ENCODE measurements around the gene SERTM1. TPM values are rescaled to one million over a fixed set of nuclear protein-coding genes. Genes with fewer than 3 reads are reported as not detected.

SERTM1 gene
- total RNA-seq, 1 experiment from 2014 or later: 0.08 TPM

DNA sequence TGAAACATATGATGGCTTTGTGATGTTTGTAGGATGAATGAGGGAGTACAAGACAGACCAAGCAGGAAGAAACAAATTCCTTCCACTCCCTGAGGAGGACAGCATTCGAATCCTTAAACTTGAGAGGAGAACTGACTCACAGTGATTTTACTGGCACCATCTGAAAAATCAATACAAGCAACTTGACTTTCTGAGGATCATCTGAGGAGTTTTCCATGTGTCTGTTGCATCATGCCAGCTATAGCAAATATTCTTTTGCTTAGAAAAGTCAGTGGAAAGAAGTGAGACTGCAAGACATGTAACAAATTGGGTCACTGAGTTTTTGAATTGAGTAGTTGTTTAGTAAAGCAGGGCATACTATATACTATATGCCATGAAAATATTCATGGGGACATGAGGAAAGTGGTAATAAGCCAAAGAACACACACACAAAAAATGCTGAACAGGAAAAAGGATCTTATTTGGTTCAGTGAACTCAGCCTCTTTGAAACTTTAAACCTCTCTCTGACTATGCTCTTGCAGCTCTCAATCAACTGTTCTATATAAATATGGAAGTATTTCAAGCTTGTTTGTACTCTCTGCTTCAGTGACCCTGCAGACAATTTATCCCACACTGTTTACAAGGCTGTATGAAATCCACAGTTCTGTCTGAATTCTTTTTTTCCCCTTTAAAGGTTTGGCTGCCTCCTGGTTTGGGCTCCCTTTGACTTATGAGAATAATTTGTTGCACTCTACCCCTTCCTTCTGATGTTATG is 35.5 kb downstream of the SERTM1 start:
- DNase-seq (ENCODE audit: low read depth): no peak

DNA sequence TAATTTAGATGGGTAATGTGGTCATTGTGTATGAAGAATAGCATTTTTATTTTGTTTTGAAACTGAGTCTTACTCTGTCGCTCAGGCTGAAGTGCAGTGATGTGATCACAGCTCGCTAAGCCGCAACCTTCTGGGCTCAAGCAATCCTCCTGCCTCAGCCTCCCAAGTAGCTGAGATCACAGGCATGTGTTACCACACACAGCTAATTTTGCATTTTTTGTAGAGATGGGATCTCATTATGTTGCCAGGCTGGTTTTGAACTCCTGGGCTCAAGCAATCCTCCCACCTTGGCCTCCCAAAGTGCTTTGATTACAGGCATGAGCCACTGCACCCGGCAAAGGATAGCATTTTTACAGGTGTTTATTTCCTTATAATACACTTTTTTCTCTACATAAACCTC is 36.6 kb downstream of the SERTM1 start:
- no peak for DNase-seq (ENCODE audit: low read depth)

DNA sequence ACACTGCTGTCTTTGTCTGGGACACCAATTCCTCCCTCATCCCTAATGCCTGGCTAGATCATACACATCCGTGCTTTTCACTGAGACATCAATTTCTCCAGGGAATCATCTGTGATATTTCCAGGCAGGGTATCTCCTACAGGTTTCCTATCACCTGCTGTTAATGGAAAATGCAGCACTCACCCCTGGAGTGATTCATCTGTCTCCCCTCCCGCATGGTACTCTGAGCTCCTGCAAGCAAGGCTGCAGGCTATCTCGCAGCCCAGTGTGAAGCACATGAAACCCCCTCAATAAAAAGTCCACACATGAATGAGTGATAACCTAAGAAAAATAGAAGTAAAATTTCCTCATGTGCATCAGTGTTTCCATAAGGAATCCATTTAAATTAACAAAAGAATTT is 38.5 kb downstream of the SERTM1 start:
- no peak for DNase-seq (ENCODE audit: low read depth)

DNA sequence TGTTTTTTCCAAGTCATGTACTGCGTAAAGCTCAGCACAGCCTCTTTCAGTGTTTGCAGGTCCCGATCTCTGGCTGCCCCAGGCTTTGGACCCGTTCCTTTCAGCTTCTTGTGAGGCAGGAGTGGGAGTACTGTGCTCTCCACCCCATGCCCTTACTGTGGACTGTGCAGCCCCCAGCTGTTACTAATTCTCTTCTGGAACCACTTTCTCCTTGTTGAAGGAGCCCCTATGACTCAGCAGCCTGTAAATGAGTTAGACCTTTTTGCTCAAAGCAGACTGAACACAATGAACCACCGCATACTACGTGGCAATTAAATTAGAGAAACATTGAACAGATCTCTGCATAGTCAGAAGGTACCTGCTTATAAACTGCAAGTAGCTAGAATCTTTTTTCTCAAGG is 39.0 kb downstream of the SERTM1 start:
- DNase-seq (ENCODE audit: low read depth): peak; percentile 49

DNA sequence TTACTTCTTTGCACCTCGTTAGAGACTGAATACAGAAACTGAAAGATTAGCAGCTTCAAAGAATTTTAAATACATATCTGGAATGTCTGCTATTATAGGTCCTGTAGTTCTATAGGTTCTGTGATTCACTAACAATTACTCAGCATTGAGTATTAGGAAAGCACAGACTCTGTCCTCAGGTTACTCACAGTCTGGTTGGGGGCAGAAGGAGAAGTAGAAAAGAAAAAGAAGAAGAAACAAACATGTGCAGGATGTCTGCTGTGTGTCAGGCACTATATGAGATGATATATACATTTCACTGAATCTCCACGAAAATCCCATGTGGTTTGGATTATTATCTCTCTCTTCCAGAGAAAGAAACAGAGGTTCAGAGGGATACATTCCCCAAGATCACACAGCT is 40.1 kb downstream of the SERTM1 start:
- DNase-seq (ENCODE audit: low read depth): no peak

DNA sequence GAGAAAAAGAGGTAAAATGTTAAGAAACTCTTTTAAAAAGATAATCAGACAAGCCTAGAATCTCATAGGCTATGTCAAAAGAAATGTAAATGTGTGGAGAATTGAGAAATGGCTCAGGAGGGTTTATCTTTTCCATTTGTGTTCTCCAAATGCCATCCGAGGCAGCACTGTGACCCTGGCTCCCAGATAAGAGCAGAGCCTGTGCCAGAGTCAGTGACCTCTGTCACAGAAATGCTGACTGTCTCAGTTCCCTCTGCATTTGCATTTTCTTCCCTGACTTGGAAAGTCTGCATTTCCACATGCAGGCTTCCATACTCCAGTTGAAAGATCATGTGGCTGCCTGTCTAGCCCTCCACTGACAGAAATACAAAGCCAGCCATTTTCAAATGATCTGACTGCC is 42.0 kb downstream of the SERTM1 start:
- no peak for DNase-seq (ENCODE audit: low read depth)

DNA sequence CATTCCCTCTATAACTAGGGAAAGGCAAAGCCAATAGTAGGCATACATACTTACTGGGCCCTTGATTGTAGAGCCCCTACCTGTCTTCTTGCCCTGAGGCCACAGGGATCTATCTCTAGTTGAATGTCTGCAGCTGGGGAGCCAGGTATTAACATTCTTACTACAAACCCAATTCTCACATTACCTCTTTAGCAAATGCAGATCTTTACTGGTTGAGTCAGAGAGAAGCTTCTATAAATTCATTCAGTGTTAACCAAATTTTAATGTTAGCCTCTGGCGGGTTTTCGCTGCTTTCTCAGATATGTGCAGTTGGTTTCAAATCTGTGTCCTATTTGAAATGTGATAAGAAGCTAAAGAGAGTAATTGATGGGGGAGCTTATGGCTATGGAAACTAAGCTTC is 43.2 kb downstream of the SERTM1 start:
- no peak for DNase-seq (ENCODE audit: low read depth)

DNA sequence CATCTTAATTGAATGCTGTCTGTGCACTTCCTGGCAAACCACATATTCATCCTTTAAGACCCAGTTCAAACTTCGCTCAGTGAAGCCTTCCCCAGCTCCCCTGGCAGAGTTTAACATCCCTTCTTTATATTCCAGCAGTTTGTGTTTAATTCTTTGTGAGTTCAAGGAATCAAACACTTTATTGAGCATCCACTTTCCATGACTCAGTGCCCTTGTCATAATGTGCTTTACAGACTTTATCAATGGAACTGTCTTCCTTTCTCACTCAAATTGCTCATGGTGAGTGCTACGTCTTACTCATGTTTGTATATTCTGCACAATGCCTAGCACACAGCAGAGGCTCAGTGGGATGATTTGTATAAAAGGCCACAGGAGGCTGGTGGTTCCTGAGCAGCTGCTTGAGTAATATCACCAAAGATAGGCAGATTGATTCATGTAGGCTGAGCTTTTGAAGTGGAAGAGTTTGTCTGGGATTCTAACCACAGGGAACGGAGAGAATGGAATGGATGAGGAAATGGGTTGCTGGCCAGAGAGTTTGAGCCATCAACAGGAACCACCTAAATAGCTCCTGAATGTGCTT is 44.2 kb downstream of the SERTM1 start:
- DNase-seq (ENCODE audit: low read depth): peak; percentile 86

DNA sequence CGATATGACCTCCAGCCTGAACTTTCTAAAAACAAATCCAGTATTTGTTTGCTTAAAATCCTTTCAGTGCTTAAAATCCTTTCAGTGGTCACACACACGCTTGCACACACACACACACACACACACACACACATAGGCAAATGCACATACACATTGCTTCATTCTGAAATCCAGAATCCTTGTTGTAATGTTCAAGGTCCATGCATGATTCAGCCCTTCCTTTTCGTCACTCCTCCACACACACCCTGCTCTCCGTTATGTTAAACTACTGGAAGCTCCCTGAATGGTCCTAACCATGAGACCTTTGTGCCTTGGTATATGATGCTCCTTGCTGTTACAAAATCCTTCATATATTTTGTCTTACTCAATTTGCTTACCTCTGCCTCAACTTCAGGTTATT is 44.9 kb downstream of the SERTM1 start:
- DNase-seq (ENCODE audit: low read depth): peak; percentile 11

DNA sequence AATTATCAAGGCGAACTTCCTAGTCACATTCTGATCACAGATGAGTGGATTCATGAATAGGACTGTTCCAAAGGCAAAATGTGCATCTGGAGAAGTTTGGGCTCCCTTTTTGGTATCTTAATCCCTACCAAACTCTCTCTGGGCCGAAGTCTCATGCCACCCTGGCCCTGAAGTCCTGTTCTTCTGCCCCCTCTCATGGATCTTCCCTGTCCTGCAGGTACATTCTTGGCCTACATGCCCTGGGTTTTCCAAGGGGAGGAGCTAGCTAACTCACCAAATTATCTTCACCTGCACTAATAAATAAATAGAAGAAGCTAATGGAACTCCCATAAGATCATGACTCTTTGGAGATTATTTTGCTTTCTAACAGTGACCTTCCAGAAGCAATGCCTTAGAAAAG is 50.3 kb downstream of the SERTM1 start:
- no peak for DNase-seq (ENCODE audit: low read depth)

DNA sequence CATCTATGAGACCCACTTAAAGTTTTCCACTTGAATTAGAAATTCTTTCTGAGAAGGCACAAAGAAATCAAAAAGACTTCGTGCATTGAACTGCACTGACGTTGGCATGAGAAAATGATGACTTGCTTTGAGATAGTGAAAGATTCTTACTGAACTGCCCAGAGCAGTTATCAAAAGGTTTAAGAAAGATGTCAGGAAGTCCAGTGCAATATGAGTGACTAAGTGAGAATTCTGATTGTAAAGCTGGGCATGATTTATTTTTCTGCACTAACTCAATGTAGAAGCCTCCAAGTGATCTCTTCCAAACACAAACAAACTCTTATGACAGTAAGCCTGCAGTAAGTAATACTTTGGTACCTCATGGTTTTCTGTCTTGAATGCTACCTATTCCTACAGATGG is 52.1 kb downstream of the SERTM1 start:
- DNase-seq (ENCODE audit: low read depth): no peak

DNA sequence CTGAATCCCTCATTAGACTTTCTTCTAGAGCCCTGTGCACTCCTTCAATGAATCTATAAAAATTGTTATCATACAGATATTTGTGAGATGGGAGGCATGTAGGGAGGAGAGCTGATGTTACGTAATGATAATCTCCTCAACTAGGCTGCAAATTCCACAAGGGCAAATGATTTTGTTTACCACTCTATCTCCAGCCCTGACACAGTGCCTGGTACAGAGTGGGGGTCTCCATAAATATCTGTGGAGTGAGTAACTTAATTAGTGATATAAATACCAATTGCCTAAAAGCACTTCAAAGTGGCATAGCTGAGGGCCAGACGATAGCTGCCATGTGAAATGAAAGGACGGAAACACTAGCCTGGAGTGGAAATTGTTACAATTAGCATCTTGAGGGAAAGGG is 54.2 kb downstream of the SERTM1 start:
- no peak for DNase-seq (ENCODE audit: low read depth)

DNA sequence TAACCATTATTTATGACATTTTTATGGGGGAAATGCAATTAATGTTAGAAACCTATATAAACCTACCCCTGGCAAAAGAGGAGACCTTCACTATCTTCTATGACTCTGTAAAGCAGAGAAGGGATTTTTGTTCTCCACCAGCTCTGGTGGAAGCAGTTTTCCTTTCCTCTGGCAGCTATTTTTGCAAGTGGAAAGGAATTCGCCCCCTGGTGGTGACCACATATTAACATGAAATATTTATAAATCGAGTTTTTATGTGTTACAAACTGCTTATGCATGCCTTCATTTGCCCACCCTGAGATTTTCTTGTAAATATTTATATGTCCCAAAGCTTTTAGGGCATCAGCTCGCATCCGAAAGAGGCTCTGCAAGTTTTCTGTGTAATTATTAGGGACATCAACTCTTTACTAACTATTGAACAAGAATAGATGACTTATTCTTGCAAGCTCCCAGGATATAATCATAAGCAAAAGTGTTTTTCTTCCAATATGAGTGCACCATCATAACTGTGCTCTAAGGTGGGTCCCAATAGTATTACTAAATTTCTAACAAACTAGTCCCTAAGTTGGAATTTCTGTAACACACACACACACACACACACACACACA is 62.4 kb downstream of the SERTM1 start:
- peak; percentile 34 for DNase-seq (ENCODE audit: low read depth)

DNA sequence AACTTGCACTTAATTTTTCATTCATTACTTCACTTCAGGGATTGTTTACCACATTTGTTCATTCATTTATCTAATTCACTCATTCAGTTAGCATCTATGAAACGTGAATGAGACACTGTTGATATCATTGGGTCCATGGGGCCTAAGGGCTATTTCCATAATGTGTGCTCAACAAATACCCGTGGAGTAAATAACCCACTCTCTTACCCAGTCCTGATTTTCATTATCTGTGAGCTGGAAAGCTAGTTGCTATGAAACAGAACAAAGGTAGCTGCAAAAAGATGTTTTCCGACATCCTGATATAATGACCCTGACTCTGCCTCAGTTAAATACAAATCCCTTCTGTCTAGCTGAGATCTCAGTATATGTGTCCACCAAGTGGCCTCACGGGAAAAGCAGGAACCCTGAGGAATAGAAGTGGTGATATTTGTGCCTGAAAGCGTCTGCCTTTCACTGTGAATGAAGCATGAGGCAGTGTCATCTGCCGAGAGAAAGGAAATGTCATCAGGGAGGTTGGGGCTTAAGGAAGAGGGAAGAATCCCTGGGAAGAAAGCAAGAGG is 63.8 kb downstream of the SERTM1 start:
- no peak for DNase-seq (ENCODE audit: low read depth)

DNA sequence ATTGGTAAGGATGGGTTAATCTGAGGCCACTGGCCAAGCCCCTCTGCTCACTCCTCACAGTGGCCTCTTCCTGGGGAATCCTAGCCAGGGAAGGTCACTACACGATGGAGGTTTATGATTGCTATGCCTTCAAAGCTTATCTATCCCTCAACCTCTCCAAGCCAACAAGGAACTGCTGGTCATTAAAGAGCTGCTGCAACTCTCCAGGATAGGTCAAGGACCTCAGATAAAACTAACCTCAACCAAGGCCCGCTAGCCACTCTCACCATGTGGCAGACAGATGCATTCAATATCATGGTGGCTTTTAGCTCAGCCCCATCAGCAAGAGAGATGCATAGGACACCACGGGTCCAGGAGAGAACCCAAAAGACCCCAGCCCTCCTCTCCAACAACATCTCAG is 71.6 kb downstream of the SERTM1 start:
- no peak for DNase-seq (ENCODE audit: low read depth)

DNA sequence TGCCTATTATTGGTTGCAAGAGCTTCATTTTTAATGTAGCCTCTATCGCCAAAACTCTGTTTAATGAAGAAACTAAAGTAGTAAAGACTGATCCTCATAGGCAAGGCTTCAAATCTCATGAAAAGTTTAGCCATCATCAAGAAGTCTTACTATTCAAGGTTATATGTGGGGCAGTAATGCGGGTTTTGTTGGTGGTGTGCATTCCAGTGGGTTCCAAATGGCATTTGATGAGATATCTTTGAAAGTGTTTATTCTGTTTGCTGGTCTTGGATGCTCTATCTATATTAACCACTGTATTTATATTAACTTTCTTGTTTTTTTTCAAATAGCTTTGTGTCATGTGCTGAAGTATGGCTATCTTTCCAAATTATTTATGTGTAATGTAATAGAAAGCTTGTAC is 72.2 kb downstream of the SERTM1 start:
- no peak for DNase-seq (ENCODE audit: low read depth)

Other genes with a start within 250 kb of the SERTM1 start
- gene CCNA1, start 241.5 kb upstream of the SERTM1 start, total RNA-seq (2014; rRNA removed; shearing (Covaris generic)): 0.03 and 0.18 TPM in 2 replicates
- gene RFXAP, start 145.2 kb downstream of the SERTM1 start, total RNA-seq (2014; rRNA removed; shearing (Covaris generic)): 2.0 and 2.3 TPM in 2 replicates
- 2.1 and 2.8 TPM in 2 replicates for gene SMAD9, start 246.2 kb downstream of the SERTM1 start, total RNA-seq (2014; rRNA removed; shearing (Covaris generic))